SH-SY5Y (cell line): Measurements from ENCODE around the gene SLC40A1.

Experiments
- GATA2 ChIP-seq: IDR thresholded peaks from 2 replicates; pipeline ENCODE4 v1.6.1; 2011; ENCODE audit warnings: mild to moderate bottlenecking, low read depth, low read length
- GATA3 ChIP-seq: IDR thresholded peaks from 2 replicates; pipeline ENCODE4 v1.6.1; 2011; ENCODE audit warnings: low read depth, mild to moderate bottlenecking, low read length, moderate library complexity

- TF ChIP-seq GATA2 (no peak), GATA3 (no peak)
Measured at GRCh38 chr2:189580658-189581353, at the start of gene SLC40A1.
